CD4-positive, alpha-beta T cell treated with Interleukin-6 at 100 ng/mL for 8 hours (primary cell): ENCODE measurements around the gene ELOVL5.
"Not testable (repeated sequence)": the region's sequence is repeated elsewhere in the genome, so short reads cannot be mapped to it uniquely, and the experiment has no call there.

ENCODE experiments used
- DNase-seq: peaks from one replicate; pipeline ENCODE4 v3.0.0-alpha.2; 2020; ENCODE audit warnings: mixed read lengths, low spot score

Gene ELOVL5, protein sequence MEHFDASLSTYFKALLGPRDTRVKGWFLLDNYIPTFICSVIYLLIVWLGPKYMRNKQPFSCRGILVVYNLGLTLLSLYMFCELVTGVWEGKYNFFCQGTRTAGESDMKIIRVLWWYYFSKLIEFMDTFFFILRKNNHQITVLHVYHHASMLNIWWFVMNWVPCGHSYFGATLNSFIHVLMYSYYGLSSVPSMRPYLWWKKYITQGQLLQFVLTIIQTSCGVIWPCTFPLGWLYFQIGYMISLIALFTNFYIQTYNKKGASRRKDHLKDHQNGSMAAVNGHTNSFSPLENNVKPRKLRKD

DNA sequence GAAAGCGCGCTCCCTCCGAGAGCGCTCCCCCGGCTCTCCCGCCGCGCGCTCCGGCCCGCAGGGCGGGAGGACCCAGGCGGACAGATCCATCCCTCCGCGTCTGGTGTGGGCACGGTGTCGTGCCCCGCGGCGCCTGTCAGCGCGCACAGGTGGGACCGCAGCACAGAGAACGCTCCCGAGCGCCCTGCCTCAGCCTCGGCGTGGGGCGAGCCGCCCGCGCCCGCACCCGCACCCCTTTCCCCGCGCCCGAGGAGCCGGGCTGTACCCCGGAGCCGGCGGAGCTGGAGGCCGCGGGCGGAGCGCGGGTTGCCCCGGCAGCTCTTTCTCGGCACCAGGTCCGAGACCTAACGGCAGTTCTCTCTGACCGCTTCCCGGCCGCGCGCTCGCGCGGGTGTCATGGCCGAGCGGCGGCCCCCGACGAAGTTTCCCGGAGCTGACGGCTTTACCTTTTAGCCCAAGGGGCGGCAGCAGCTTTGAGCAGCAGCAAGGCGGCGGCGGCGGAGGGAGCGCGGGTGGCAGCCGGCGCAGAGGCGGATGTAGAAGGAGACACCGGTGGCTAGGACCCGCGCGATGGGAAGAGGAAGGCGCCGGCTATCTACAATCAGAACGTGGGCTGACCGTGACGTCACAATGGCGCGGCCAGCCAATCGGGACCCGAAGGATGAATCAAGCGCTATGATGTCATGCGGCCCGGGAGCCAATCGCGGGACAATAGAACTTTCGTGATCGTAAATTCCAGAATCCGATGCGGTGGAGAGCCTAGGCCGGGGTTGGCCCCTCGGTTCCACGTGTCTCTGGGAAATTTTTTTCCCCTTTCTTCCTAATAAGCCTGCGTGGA lies at the start of gene ELOVL5:
TSS of gene ELOVL5 (minus strand) at position 580 of the 838 bp plus-strand sequence. CDS start 53,251 bp downstream, outside the sequence.
- peak; percentile 92 for DNase-seq

DNA sequence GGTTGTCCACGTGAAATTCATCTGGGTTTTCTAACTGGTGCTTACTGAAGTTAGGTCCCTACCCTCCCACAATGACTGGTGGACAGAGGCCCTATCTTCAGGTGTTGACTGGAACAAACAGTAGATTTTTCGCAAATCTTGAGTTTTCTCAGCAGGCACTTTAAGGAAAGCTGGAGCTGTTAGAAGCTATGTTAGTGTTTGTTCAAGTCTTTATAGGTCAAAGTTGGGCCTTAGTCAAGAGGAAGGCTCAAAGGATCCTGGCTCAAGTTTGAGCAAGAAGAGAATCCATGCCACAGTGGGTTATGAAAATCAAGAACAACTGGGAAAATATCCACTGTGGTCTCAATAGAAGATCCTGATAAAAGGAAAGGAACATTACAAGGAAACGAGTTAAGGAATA lies 48.5 kb upstream of the ELOVL5 start:
- DNase-seq = no peak

DNA sequence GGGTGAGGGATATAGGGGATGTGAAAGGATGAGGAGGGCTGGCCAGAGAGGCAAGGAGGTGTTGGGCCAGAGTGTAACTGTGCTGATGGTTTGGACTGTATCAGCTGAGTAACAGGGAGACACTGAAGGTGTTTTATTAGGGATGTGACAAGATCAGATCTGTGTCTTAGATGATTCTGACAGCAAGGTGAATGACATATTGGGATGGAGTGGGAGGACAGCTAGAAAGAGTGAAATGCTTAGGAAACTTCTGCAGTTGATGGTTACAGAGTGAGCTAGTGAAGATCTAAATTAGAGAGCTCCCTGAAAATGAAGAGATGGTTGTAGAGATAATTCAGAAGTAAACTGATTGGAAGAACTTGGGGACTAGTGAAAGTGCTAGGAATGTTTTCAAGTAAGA lies 47.2 kb upstream of the ELOVL5 start:
- DNase-seq = no peak

DNA sequence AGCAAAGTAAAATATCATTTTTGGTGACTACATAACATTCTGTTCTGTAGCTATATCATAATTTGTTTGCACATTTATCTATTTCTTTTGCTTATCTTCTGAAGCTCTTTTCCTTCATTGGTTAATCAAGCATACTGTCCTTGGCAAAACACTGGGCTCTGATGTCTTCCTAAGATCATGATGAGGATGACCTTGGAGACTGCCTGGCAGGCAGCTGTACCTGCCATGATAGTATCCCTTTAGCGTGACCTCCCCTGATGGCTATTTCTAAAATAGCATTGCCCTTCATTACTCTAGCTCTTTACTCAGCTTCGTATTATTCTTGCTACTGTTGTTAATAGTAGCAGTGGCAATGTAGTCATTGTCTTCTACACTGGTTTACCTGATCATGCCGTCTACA lies 46.0 kb upstream of the ELOVL5 start:
- no peak for DNase-seq

DNA sequence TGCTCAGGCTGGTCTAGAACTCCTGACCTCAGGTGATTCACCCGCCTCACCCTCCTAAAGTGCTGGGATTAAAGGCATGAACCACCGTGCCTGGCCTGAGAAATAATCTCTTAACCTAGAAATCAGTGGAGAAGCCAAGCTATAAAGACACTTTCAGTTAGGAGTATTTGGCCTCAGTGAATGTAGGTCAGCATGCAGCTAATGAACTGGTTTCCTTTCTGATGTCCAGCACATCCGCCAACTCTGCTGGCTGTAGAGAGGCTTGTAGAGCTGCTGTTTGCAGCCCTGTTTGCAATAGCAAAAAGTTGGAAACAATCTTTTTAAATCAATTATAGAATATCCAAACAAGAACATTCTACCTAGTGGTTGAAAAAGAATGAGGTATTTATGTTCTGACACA lies 42.4 kb upstream of the ELOVL5 start:
- no peak for DNase-seq

DNA sequence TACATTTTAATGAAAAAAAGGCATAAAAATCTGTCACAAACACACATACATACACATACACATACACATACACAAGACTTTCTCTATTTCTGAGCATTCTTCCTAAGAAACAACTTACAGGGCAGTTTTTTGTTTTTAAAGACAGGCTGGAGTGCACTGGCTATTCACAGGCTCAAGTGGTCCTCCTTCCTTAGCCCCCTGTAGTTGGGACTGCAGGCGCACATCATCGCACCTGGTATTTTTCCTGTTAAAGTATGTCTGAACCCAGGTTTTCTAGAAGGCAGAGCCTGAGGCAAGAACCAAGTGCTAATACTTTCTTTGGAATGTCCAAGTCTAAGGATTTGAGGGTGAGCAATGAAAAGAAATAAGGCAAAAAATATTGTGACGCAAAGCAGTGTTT lies 41.3 kb upstream of the ELOVL5 start:
- no peak for DNase-seq

DNA sequence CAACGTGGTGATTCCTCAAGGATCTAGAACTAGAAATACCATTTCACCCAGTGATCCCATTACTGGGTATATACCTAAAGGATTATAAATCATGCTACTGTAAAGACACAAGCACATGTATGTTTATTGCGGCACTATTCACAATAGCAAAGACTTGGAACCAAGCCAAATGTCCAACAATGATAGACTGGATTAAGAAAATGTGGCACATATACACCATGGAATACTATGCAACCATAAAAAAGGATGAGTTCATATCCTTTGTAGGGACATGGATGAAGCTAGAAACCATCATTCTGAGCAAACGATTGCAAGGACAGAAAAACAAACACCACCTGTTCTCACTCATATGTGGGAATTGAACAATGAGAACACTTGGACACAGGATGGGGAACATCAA lies 39.9 kb upstream of the ELOVL5 start:
- DNase-seq = not testable (repeated sequence)

DNA sequence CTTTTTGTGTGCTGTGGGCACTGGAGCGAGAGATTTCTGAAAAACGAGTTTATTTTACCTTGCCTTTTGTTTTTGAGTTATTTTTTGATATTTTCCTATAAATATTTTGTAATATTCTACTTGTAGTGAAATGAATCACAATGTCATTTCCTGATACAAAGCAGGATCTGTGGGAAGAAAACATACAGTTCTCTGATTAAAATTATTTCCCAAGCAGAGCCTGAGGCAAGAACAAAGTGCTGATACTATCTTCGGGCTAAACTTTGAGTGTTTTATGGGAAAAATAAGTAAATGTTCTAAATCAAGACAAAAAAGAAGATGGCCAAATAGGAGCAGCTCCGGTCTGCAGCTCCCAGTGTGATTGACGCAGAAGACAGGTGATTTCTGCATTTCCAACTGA lies 33.7 kb upstream of the ELOVL5 start:
- no peak for DNase-seq

DNA sequence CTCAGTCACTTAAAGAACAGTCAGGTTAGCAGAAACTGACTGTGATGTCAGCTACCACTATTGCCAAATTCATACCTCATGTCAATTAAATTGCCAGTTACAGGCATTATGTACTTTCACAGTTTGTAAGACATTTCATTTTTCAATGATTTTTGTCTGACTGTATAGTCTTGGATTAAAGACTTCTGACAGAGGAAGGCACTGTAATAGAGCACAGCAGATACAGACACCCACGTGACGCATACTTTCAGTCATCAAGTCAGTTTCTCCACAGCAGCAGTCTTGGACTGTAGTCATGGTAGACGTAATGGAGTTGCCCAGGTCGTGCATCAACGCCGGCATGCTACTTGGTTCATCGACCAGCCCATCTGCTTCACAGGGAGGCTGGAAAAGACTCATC lies 29.5 kb upstream of the ELOVL5 start:
- DNase-seq = no peak

DNA sequence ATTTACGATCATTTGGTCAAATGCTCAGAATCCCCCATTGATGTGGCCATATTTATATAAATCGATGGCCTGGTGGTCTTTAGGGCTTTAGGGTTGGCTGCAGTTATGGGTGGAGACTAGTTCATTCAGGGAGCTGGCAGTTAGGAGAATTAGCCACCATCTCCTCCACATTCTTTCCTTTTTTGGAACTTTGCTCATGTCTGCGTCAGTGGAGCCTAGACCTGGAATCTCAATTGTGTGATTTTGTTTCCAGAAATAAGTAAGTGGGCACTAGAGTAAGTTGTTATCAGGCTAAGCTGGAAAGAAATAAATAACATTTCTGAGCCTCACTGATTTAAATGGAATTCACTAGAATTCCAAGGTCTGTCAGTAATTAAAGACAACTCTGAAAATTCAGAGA lies 29.0 kb upstream of the ELOVL5 start:
- no peak for DNase-seq

DNA sequence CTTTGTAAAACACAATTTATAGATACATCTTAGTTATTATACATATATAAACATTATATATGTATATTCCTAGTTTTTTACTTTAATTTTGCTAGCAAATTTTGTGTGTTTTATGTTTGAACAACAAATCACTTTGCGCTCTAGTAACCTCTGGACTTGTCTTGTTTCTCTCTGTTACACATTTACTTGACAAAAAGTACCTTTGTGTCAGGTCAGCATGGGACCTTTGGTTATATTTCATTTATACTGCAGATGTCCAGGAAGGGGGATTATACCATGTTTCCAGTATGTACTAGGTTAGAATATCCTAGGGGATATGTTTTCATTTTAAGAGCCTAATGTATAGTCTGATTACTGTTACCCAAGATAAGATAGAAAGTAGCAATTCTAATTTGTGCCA lies 28.5 kb upstream of the ELOVL5 start:
- DNase-seq = no peak

DNA sequence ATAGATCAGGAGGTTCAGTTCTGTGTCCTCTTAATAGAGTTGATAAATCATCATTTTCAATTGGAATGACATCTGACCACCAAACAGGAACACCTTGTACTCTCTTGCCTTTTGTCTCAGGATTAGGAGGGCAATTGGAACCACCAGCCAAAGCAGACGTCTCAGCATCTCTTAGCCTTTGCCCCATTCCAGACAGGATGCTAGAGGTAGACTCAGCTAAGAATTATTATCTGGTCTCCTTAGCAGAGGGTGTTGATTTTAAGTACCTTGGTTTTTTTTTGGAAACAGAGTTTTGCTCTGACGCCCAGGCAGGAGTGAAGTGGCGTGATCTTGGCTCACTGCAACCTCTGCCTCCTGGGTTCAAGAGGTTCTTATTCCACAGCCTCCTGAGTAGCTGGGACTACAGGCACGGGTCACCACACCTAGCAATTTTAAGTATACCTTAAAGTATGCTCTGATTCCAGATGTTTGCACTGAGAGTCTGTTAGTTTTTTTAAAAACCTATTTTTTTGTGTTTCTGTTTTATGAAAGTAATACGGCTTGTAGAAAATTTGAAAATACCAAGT lies 28.0 kb upstream of the ELOVL5 start:
- no peak for DNase-seq

DNA sequence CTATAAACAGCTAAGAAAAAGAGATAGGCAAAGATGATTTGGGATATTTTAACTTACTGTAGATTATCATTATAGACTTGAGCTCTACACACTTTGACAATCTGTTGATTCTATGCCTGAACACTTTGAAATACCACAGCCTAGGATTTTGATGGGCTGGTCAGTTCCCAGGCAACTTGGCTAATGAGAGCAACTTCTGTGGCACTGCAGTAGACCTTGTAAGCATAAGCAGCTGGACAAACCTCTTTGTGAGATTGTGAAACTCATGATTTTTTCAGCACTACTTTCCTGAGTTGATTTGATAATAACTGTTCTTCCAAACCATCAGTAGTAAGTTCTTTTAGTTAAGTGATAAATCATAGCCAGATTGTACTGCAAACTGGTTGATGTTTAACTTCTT lies 27.1 kb upstream of the ELOVL5 start:
- no peak for DNase-seq

DNA sequence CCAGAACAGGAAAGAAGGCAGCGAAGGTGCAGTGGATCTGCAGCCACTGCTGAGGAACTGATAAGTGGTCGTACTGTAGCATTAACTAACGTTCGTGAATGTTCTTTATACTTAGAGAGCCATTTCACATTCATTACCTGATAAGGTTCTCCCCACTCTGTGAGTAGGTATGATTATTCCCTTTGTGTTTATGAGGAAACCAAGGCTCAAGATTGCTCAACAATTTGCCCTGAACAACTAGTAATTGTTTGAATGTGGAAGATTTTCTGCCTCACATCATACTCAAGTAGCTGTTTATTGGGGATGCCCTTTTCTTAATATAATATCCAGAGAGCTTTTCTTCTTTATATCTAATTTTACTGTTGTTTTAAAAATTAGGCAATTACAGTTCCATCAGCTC lies 24.9 kb upstream of the ELOVL5 start:
- no peak for DNase-seq

DNA sequence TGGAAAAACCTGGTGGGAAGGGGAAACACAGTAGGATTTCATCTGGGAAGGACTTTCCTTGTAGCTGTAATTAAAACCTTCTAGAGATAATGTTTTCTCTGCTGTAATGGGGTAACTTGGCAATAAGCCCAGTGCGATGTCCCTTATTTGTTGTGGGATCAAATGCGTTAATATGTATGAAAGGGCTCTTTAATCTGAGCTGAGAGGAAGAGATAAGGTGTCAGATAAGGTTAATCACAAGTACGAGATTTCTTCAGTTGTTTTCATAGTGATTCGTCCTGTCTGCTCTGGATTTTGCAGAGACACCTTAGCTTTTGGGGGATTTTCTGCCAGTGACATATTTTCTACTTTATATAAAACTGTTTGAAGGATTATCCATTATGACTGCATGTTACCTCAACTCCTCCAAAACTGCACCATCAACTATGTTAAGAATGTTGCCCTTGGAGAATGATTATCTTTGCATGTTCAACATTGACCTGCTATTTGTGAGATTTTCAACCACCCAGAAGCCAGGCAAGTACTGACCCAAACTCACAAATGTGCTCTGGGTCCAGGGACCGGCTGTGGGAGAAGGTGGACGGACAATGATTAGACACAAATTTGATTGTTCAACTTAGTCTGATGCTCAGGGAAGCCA lies 21.2 kb upstream of the ELOVL5 start:
- no peak for DNase-seq

DNA sequence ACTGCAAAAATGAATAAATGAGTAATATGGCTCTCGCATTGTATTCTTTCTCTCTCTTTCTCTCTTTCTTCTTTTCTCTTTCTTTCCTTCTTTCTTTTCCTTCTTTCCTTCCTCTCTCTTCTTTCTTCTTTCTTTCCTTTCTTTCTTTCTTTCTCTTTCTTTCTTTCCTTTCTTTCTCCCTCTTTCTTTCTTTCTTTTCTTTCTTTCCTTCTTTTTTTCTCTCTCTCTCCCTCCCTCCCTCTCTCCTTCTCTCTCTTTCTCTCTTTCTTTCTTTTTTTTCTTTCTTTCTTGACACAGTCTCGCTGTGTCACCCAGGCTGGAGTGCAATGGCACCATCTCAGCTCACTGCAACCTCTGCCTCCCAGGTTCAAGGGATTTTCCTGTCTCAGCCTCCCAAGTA lies 20.3 kb upstream of the ELOVL5 start:
- DNase-seq = no peak

DNA sequence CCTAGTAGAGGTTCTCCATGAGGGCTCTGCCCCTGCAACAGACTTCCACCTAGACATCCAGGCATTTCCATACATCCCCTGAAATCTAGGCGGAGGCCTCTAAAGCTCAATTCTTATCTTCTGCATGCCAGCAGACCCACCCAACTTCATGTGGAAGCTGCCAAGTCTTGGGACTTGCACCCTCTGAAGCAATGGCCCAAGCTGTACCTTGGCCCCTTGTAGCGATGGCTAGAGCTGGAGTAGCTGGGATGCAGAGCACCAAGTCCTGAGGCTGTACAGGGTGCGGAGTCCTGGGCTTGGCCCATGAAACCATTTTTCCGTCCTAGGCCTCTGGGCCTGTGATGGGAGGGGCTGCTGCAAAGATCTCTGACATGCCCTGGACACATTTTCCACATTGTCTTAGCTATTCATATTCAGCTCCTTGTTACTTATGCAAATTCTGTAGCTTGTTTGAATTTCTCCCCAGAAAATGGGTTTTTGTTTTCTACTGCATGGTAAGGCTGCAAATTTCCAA lies 17.4 kb upstream of the ELOVL5 start:
- DNase-seq = no peak

DNA sequence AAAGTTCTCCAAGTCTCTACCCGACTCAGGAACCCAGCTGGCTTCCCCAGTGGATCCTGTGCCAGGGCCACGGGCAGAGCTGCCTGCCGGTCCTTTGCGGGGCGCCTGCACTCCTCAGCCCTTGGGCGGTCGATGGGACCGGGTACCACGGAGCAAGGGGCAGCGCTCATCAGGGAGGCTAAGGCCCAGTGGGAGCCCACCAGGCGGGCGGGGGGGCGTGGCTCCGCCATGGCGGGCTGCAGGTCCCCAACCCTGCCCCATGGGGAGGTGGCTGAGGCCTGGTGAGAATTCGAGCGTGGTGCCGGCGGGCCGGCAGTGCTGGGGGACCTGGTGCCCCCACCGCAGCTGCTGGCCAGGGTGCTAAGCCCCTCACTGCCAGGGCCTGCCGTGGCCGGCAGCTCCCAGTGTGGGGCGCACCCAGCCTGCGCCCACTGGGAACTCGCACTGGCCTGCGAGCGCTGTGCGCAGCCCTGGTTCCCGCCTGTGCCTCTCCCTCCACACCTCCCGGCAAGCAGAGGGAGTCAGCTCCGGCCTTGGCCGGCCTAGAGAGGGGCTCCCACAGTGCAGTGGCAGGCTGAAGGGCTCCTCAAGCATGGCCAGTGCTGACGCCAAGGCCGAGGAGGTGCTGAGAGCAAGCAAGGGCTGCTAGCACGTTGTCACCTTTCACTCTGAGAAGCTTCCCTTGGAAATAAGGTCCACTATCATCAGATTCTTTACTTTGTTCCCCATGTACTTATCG lies 14.8 kb upstream of the ELOVL5 start:
- DNase-seq = no peak

DNA sequence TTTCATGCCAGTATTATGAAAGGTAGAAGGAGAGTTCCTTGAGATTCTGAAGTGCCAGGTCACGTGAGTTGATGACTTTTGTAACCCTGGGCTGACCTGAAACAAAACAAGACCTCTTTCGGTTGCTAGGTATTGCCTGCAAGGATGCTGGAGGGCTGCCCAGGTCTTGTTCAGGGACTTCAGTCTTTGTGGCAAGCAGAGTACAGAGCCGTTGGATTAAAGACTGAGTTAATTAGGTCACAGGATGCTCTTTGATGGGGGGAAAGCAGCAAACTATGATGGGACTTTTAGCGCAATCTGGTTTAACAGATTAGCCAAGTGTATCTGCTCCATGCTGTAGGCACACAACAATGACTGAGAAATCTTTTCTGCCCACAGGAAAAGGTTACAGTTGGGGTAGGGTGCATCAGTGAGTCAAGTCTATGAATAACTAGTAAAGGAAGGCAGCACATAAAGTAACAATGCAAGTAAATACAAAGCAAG lies 12.8 kb upstream of the ELOVL5 start:
- DNase-seq = peak; percentile 72

DNA sequence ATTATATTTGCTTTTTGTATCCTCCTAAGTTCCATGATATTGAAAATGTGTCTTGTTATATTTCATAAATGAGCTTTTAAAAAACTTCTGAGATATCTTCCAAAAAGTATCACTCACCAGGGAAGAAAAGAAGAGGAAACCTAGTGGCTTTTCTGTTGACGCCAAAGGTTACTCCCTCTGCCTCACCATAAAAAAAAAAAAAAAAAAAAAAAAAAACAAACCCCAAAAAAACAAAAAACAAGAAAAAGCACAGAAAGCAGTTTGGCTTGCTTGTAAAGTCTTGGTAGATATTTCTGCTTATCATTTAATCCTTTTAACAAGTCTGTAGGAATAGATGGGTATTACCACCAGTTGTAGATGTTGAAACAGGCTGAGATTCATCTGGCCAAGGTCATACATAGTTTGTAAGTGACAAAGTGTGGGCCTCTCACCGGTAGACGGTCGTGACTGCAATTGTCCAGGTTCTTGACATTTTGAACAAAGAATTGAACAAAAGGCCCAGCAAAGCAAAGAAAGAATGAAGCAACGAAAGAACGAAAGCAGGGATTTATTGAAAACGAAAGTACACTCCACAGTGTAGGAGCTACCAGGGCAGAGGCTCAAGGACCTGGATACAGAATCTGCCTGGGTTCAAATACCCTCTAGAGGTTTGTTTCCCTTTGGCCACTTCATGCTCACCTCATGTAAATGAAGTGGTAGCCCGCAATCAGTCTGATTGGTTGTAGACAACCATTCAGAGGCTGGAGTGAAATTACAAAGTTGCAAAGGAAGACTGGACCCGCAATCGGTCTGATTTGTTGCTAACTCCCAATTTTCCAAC lies 11.6 kb upstream of the ELOVL5 start:
- peak; percentile 24 for DNase-seq

DNA sequence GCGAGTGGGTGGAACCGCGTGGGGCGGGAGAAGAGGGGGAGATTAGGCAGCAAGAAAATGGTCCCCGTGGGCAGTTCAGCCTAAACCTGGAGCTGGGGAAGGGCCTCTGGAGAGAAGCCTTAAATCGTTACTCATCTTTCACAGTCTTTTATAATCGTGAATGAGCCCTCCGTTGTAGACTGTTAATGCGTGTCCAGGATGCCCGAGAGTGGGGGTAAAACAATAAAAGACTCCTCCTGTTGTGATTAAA lies 11.0 kb upstream of the ELOVL5 start:
- DNase-seq = no peak
